SIG-M5 treated with dmso at 0.1 percent for 504 hours (cell line): ENCODE measurements around the gene CCDC89.
"Not testable (repeated sequence)": the region's sequence is repeated elsewhere in the genome, so short reads cannot be mapped to it uniquely, and the experiment has no call there.

Experiments
- DNase-seq: peaks from one replicate; lab custom pipeline; 2025; ENCODE audit not compliant: unreplicated experiment; lab: John Stamatoyannopoulos, UW

Gene CCDC89

GRCh38 chr11:85654343-85654742 is 31.7 kb downstream of the CCDC89 start:
- DNase-seq, result not testable (repeated sequence)

DNA sequence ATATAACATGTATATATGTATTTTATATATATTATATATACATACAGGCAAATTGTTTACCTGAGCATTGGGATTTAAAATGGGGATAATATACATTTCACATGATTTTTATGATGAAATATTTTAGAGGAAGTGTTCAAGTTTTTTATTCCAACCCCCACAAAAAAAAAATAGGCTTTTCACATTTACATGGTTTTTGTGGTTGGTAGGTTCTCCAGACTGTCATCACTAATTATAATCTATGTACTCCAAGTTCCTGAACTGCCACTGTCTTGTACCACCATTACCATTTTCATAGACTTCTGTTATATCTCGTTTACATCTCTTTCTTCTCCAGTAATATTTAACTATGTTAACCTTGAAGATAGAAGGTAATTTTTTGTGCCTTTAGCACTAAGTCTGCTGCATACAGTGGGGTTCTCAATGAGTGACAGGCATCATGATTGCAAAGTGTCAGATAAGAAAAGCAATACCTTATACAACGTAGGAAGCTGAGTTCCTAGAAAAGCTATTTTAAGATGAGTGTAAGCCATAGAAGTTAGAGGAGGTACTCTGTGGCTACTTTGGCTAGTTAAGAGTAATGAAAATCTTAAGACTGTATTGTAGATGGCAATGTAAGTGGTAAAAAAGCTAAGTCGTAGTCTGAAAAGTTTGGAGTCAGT is 33.1 kb downstream of the CCDC89 start:
- peak; percentile 34 for DNase-seq

GRCh38 chr11:85651118-85651517 is 34.9 kb downstream of the CCDC89 start:
- no peak for DNase-seq

GRCh38 chr11:85647604-85648299 is 38.2 kb downstream of the CCDC89 start, which contains the start of gene TMEM126A:
TSS of gene TMEM126A (plus strand) at chr11:85647967. CDS start at chr11:85650256, 2,289 bp downstream.
- peak; percentile 85 for DNase-seq

DNA sequence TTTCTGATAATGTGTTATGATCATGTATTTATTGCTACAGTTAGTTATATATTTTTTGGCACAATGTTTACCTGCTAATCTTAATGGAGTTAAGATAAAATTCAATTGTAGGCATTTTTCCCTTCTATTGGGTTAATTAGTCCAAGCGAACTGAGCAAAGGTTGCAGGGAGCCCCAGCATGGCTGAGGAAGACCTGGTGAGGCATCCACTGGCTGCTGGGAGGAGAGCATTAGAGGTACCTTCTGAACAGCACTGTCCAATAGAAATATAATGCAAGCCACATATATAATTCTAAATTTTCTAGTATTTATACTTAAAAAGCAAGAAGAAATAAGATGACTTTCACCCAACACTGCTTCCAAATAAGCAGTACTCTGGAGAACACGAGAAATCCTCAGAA is 38.9 kb downstream of the CCDC89 start:
- no peak for DNase-seq

DNA sequence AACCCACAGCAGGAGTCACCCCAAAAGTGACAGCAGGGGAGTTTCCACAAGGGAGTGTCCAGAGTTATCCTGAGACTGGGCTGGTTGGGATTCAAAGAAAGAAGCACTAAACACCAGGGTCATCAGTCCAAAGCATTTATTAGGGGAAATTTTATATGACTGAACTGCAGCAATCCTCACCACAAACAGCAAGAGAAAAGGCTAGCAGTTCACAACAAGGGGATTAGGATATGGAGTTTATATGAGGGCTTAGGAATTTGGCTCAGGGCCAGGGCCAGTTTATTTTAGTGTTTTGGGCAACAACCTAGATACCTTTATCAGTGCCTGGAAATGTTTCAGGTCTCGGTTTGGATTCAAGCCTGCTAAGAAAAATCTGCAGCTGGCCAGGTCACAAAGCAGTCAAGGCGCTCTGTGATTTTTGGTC is 42.8 kb downstream of the CCDC89 start:
- no peak for DNase-seq

GRCh38 chr11:85634747-85635146 is 51.2 kb downstream of the CCDC89 start:
- DNase-seq, result no peak
